SU-DHL-6 (cell line): ENCODE results near the gene HCFC1.

Experiments
- EZH2phosphoT487 ChIP-seq: fragments of 200-600 bp; sonication (generic), shearing (Covaris generic); conservative IDR thresholded peaks from 2 replicates; pipeline ENCODE4 v1.6.1; 2018; ENCODE audit warnings: mild to moderate bottlenecking, antibody characterized with exemption, low read length, moderate library complexity, mixed read lengths
- TF ChIP-seq, protein P1 (sequence below): fragments of 200-600 bp; sonication (generic); IDR thresholded peaks from one replicate; pipeline ENCODE4 v1.5.1; 2017; ENCODE audit warnings: antibody characterized with exemption, mild to moderate bottlenecking, low read length, moderate library complexity; ENCODE audit not compliant: insufficient read depth, poor library complexity, severe bottlenecking

GRCh38 chrX:153952373-153953026, 19.1 kb downstream of the HCFC1 start:
- TF ChIP-seq, protein P1, sequence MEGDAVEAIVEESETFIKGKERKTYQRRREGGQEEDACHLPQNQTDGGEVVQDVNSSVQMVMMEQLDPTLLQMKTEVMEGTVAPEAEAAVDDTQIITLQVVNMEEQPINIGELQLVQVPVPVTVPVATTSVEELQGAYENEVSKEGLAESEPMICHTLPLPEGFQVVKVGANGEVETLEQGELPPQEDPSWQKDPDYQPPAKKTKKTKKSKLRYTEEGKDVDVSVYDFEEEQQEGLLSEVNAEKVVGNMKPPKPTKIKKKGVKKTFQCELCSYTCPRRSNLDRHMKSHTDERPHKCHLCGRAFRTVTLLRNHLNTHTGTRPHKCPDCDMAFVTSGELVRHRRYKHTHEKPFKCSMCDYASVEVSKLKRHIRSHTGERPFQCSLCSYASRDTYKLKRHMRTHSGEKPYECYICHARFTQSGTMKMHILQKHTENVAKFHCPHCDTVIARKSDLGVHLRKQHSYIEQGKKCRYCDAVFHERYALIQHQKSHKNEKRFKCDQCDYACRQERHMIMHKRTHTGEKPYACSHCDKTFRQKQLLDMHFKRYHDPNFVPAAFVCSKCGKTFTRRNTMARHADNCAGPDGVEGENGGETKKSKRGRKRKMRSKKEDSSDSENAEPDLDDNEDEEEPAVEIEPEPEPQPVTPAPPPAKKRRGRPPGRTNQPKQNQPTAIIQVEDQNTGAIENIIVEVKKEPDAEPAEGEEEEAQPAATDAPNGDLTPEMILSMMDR: no peak
- TF ChIP-seq EZH2phosphoT487: no peak
